DMS153 (cell line): ENCODE data around the gene RGS10.

Experiments used
- DNase-seq: peaks from one replicate; lab custom pipeline; 2025; lab: John Stamatoyannopoulos, UW

Gene RGS10

DNA sequence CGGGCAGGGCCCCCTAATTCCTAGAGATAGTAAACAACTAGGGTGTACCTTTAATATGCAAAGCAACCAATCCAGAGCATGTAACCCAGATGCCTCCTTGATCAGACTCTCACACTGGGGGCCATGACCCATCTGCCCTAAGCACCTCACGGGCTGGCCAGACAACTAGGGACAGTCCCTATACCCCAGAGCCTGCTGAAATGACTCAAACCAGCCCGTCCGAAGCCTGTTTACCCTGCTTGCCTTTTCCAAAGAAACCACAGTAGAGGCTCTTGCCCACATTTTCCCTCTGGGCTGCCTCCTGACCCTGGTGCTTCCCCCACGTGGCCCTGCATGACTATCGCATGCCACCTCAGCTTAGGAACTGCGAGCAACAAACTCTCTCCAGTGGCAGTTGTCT lies 46.2 kb downstream of the RGS10 start:
- DNase-seq = no peak

DNA sequence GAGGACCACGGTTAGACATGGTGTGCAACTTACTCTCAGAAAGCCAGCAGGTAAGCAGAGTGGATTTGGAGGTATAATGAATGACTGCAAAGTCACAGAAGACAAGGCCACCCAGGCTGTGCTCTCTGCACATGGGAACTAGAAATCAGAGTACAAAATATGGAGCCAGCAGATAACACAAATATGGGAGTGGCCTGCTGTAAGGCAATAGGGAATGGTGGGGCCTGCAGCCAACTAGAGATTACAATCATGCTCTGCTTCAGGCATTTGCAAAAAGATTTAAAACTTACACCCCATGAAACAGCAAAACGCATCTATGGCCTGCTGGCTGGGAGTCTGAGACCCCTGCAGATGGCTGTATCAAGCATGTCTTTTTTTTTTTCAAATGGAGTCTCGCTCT lies 47.0 kb downstream of the RGS10 start:
- DNase-seq = no peak

DNA sequence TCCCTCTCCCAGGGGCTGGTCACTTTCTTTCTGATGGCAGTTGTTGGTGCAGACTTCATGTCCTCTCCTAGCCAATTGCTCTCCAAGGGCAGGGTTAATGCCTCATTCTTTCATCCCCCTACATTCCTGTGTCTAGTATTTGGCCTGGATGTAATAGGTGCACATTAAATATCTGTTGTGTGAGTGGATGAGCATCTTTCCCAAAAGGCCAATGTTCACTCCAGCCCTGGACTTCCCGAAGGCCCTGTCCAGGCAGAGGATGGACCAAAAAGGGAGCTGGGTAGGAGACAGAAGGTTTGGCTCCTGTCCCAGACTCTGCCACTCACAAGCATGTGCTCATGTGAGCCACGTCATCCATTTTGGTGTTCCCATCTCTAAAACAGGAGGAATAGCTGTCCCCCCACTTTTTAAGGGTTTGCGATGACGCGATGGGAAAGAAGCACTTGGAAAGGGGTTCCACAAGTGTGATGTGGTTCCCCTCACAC lies 47.5 kb downstream of the RGS10 start:
- no peak for DNase-seq

GRCh38 chr10:119494236-119495020 lies 48.1 kb downstream of the RGS10 start:
- DNase-seq = peak; percentile 52

- no peak for DNase-seq
Observed at GRCh38 chr10:119493155-119493554, 49.4 kb downstream of the RGS10 start.

- no peak for DNase-seq
Observed at GRCh38 chr10:119491966-119492757, 50.4 kb downstream of the RGS10 start.

- no peak for DNase-seq
Observed at GRCh38 chr10:119489991-119490326, 52.6 kb downstream of the RGS10 start.

DNA sequence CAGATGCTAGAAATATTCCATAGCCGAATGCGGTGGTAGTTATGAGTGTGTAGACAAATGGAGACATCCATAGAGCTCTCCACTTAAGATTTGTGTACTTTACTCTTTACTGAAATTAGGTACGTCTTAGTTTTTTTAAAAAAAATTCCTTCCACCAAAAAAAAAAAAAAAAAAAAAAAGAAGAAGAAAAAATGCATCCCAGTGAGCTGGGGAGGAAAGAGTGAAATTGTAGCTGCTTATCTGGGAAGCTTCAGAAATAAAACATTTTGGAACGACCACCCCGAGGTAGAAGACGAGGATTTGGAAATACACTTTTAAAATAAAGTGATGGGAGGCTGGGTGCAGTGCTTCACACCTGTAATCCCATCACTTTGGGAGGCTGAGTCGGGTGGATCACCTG lies 53.8 kb downstream of the RGS10 start:
- no peak for DNase-seq

DNA sequence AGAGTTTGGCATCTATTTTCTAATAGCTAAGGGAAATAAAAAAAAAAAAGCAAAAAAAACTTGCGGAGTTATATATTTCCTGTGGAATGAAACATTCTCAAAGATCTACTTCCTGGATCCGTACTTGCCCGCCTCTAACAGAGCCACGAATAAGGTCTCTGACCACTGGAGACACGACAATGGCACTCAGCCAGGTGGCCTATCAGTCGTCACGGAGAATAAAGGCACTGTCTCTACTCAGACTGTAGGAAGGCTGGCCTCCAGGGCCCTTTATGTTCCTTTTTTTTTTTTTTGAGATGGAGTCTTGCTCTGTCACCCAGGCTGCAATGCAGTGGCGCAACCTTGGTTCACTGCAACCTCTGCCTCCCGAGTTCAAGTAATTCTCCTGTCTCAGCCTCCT lies 58.7 kb downstream of the RGS10 start:
- no peak for DNase-seq

DNA sequence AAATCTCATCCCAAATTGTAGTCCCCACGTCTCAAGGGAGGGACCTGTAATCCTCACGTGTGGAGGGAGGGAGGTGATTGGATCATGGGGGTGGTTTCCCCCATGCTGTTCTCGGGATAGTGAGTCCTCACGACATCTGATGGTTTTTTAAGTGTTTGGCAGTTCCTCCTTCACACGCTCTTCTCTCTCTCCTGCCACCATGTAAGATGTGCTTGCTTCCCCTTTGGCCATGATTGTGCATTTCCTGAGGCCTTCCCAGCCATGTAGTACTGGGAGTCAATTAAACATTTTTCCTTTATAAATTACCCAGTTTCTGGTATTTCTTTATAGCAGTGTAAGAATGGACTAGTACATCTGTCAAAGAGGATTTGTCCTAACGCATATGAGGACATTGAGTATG lies 59.5 kb downstream of the RGS10 start:
- DNase-seq = no peak

DNA sequence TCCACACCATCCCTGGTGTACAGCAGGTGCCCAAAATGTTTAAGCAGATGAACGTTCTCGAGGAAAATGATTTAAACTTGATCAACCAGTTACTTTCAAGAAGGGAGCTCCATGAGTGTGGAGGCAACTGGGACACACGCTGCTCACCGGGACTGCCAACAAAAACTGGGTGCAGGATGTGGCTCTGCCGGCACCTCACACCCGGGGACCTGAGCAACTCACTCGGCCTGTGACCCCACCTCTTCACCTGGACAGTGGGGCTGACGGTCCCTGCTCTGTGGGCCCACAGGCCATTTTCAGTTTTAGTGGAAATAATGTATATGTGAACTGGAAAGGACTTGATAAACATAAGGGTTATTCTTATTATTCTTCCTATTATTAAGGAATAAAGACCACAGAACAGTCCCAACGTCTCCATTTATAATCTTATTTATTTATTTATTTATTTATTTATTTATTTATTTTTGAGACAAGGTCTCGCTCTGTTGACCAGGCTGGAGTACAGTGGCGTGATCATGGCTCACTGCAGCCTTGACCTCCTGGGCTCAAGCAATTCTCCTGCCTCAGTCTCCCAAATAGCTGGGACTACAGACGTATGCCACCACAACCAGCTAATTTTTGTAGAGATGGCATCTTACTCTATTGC lies 60.6 kb downstream of the RGS10 start:
- no peak for DNase-seq

- peak; percentile 19 for DNase-seq
Observed at GRCh38 chr10:119480667-119481066, 61.9 kb downstream of the RGS10 start.

DNA sequence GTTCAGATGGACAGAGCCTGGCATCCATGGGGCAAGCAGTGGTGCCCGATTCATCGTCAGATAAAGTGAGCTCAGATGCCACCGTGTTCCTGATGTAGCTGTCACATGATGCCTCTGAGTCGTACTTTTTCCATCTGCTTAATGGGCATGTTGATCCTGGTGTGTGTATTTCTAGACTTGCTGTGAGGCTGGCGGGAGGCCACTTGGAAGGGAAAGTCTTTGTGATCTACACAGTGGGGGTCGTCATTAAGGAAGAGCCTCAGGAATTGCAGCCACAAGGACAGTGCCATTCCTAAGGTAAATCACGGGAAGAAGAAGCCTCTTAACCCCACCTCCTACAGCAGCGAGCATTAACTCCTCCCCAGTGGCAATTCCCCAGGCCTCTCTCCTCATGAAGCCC lies 63.0 kb downstream of the RGS10 start:
- DNase-seq = no peak

DNA sequence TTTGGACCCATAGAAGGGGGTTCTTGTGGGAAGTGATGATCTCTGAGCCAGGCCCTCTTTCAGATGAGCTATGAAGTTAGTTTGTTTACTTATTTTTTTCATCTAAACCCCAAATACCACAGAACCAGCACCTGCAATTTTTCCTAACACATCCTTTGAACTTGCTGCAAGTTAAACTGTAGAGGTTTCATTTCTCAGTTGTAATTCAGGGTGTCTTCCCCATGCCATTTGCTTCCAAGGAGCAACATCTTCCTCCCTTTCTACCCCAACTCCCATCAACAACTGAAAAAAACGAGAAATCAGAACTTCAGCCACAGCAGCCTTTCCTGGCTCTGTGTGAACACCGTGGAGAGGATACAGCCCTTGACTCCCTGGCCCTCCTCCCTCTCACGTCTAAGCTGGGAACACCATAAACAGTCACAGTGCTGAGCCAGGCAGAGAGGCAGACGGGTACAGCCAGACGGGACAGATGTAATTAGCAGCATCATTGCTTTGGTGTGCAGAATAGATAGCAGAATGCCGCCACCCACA lies 63.6 kb downstream of the RGS10 start:
- no peak for DNase-seq

- no peak for DNase-seq
Observed at GRCh38 chr10:119478111-119478802, 64.3 kb downstream of the RGS10 start.

DNA sequence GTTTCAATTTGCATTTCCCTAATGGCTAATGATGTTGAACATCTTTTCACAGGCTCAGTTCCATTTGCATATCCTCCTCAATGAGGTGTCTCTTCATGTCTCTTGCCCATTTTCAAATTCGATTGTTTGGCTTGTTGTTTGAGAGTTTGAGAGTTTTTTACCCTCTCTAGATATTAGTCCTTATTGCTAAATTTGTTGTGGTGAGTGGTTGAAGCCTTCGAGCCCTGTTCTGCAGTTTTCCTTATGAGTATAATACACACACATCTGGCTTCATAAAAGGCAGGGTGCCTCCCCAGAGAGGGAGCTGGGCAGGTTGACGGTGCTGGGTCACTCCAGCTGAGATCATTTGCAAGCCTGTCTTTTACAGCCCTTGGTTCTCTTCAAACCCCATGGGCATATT lies 65.1 kb downstream of the RGS10 start:
- DNase-seq = no peak

DNA sequence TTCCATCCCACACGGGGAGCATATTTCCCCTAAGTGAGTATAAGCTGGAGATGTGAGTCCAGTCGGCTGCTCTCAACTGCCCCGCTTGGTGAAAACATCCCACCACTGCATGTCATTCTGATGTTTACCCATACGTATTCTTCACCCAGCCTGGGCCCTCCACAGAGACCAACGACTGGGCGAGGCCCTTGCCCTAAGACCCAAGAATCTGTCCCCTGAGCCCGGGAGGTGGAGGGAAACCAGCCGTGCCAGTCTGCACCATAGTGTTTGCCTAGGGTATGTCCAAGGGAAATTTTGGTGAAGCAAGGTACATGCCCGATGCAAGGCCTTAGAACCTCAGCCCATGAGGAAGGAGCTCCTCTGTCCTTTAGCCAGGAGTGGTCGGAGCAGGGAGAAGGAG lies 67.9 kb downstream of the RGS10 start:
- no peak for DNase-seq

- DNase-seq = no peak
Observed at GRCh38 chr10:119473771-119474170, 68.7 kb downstream of the RGS10 start.

- no peak for DNase-seq
Observed at GRCh38 chr10:119470920-119471702, 71.4 kb downstream of the RGS10 start.

- no peak for DNase-seq
Observed at GRCh38 chr10:119469846-119470245, 72.7 kb downstream of the RGS10 start.

DNA sequence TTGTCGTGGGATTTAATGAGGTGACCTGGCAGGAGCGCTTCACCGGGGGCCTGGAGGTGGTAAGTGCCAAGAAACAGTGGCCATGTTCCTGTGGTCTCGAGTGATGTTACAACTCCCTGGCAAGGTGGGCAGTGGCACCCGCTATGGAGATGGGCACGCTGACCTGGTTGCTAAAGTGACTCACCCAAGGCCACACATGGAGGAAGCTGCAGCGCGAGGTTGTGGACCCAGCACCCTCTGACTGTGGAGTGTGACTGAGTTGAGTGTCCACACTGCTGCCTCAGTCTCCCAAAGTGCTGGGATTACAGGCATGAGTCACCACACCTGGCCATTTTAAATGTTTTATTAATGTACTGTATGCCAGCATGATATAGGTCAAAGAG lies 73.2 kb downstream of the RGS10 start:
- DNase-seq = no peak
